IMR-90 (cell line): Measurements from ENCODE around the gene TBCK.

Experiments
- CTCF ChIP-seq: conservative IDR thresholded peaks from 2 replicates; pipeline ENCODE4 v1.5.1; 2012; ENCODE audit warnings: mild to moderate bottlenecking, low read depth, low read length, improper control_type of control experiment
- SMC3 ChIP-seq: fragments of 150-350 bp; IDR thresholded peaks from 2 replicates; pipeline ENCODE4 v1.6.1; 2016; ENCODE audit warnings: low read depth, mild to moderate bottlenecking, antibody characterized with exemption, low read length, moderate library complexity

GRCh38 chr4:106136777-106137331 is 179.2 kb downstream of the TBCK start:
- TF ChIP-seq SMC3 (no peak), CTCF (no peak)
